ENCODE results near the gene C1orf87.

C1orf87 gene

GRCh38 chr1:59967780-59968179 is 105.8 kb downstream of the C1orf87 start:
- no peak overlapping the region for H3K27ac ChIP-seq (ENCODE audit: low read length)
- H3F3A ChIP-seq (ENCODE audit: insufficient read depth, low read length): no peaks in the 10 kb centered on the region
- H3K9me3 ChIP-seq (replicated peaks; ENCODE audit: insufficient read depth, low read length): no peaks in the 10 kb centered on the region
- no peaks in the 10 kb centered on the region for H4K20me1 ChIP-seq (ENCODE audit: insufficient read depth, low read length)
- DNase-seq: no peak
- no peaks in the 10 kb centered on the region for H3K9me2 ChIP-seq (replicated peaks; ENCODE audit: insufficient read depth, low read length)
- no peak overlapping the region for H3K9ac ChIP-seq (ENCODE audit: low read length)
- H3K4me1 ChIP-seq (ENCODE audit: low read length): 0 out of 2 replicates have a peak, but pooled peaks cover 3% of the 10 kb centered on the region
- no peaks in the 10 kb centered on the region for H3K79me2 ChIP-seq (ENCODE audit: low read length)
- no peak overlapping the region for H2AFZ ChIP-seq (ENCODE audit: low read length)
- H3K36me3 ChIP-seq (replicated peaks; ENCODE audit: insufficient read depth, low read length): no peaks in the 10 kb centered on the region
- no peak overlapping the region for H3K4me3 ChIP-seq (ENCODE audit: low read length)
- TF ChIP-seq EZH2phosphoT487 (IDR thresholded peaks at IDR 0.05; ENCODE audit: low read length): no peak
- no peak for TF ChIP-seq CTCF (IDR thresholded peaks at IDR 0.05; ENCODE audit: low read length)
- no peak for TF ChIP-seq EZH2 (optimal IDR thresholded peaks at IDR 0.05; ENCODE audit: low read depth, low read length)
- H3K4me2 ChIP-seq (ENCODE audit: low read depth, low read length): no peak overlapping the region
- H3K27me3 ChIP-seq (replicated peaks; ENCODE audit: insufficient read depth, low read length): no peaks in the 10 kb centered on the region

- Histone ChIP-seq H3K36me3 (replicated peaks; ENCODE audit: insufficient read depth, low read length) (no peaks in the 10 kb centered on the region), H4K20me1 (ENCODE audit: insufficient read depth, low read length) (no peaks in the 10 kb centered on the region), H3F3A (ENCODE audit: insufficient read depth, low read length) (no peaks in the 10 kb centered on the region), H3K9me2 (replicated peaks; ENCODE audit: insufficient read depth, low read length) (no peaks in the 10 kb centered on the region), H3K79me2 (ENCODE audit: low read length) (no peaks in the 10 kb centered on the region), H3K27ac (ENCODE audit: low read length) (no peak overlapping the region), H2AFZ (ENCODE audit: low read length) (no peak overlapping the region), H3K4me1 (ENCODE audit: low read length) (0 out of 2 replicates have a peak, but pooled peaks cover 3% of the 10 kb centered on the region), H3K4me2 (ENCODE audit: low read depth, low read length) (no peak overlapping the region), H3K4me3 (ENCODE audit: low read length) (no peak overlapping the region), H3K9ac (ENCODE audit: low read length) (no peak overlapping the region), H3K9me3 (replicated peaks; ENCODE audit: insufficient read depth, low read length) (no peaks in the 10 kb centered on the region), H3K27me3 (replicated peaks; ENCODE audit: insufficient read depth, low read length) (no peaks in the 10 kb centered on the region)
- TF ChIP-seq EZH2 (optimal IDR thresholded peaks at IDR 0.05; ENCODE audit: low read depth, low read length) (no peak), CTCF (IDR thresholded peaks at IDR 0.05; ENCODE audit: low read length) (no peak), EZH2phosphoT487 (IDR thresholded peaks at IDR 0.05; ENCODE audit: low read length) (no peak)
- no peak for DNase-seq
Measured at GRCh38 chr1:59967141-59967697, 106.4 kb downstream of the C1orf87 start.

GRCh38 chr1:59952065-59952464 is 121.5 kb downstream of the C1orf87 start:
- Histone ChIP-seq H3K4me3 (ENCODE audit: low read length) (no peak overlapping the region), H3K4me1 (ENCODE audit: low read length) (no peaks in the 10 kb centered on the region), H3K79me2 (ENCODE audit: low read length) (no peaks in the 10 kb centered on the region), H3K27ac (ENCODE audit: low read length) (no peak overlapping the region), H3K9me3 (replicated peaks; ENCODE audit: insufficient read depth, low read length) (no peaks in the 10 kb centered on the region), H3F3A (ENCODE audit: insufficient read depth, low read length) (no peaks in the 10 kb centered on the region), H3K27me3 (replicated peaks; ENCODE audit: insufficient read depth, low read length) (no peaks in the 10 kb centered on the region), H4K20me1 (ENCODE audit: insufficient read depth, low read length) (no peaks in the 10 kb centered on the region), H3K4me2 (ENCODE audit: low read depth, low read length) (no peak overlapping the region), H3K36me3 (replicated peaks; ENCODE audit: insufficient read depth, low read length) (no peaks in the 10 kb centered on the region), H2AFZ (ENCODE audit: low read length) (no peak overlapping the region), H3K9ac (ENCODE audit: low read length) (no peak overlapping the region), H3K9me2 (replicated peaks; ENCODE audit: insufficient read depth, low read length) (no peaks in the 10 kb centered on the region)
- TF ChIP-seq EZH2phosphoT487 (IDR thresholded peaks at IDR 0.05; ENCODE audit: low read length) (no peak), CTCF (IDR thresholded peaks at IDR 0.05; ENCODE audit: low read length) (no peak)
- DNase-seq: no peak
